HG03575 (cell line): ENCODE measurements around the gene RBM39.
"Not testable (repeated sequence)": the region's sequence is repeated elsewhere in the genome, so short reads cannot be mapped to it uniquely, and the experiment has no call there.

ENCODE experiments used
- ATAC-seq: cut with Tn5 transposase; IDR thresholded peaks from one replicate; pipeline ENCODE4 v1.9.1; 2021; ENCODE audit not compliant: unreplicated experiment, insufficient number of reproducible peaks, low FRiP score; ENCODE audit errors: extremely low read depth

The RBM39 gene

DNA sequence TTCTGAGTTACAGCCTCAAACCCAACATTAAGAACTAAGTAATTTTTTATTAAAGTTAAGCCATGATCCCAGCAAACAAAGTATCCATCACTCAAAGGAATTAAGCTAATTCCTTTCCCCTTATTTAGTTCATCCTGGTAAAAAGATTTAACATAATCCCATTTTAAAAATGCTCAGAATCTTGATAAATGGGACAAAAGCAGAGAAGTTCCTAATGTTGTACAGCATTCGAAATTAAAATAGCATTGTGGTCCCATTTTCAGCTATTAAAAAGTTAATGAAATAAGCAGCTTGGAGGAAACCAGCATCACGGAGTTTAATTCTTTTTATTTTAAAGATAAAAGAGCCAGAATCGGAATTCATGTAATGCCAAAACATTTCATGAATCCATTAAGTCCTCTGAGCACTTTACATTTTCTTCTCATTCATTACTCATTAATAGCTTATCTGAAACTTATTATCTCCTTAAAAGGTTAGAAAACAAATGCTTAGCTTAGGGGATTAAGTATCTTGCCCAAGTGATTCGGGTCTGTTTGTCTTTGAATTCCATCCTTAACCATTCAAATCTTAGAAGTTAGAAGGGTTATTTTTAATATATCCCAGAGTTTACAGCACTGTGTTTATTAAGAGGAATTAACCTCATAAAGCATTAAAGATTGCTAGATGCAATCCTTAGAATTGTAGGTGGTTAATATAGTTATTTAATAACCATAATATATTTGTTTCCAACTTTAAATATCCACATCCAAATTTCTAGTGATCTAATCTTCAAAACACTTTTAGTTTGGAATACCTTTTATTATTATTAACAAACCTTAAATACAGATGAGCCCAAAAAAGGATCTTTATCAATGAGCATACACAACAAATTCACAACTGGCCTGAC lies 11.2 kb downstream of the RBM39 start:
- ATAC-seq = no peak

DNA sequence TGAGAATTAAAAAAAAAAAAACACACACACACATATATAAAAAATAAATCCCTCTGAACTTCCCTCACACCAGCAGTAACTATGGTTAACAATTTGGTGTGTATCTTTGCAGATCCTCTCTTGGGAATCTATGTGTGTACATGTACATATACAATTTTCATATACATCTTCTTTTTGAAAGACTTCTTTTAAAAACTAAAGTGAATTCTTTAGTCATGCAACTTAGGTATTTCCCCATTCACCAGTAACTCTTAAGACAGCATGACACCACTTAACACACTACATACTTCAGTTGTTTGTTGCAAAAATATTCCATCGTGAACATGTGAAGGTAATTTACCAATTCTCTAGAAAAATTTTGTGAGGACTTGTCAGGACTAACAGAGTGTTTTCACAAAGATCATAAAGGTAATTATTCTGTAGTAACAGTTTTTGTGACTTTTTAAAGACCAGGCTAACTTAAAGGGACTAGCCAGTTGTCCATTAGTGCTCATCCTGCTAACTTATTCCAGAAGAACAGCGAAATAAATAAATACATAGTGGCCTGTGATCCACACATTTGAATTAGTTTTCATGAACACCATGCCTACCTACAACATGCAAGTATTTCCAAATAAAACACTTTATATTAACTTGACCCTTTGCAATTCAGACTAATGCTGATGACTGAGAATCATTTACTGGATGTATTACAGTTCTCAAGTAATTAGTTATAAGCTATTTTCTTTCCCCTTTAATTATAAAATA lies 12.1 kb downstream of the RBM39 start:
- ATAC-seq = no peak

DNA sequence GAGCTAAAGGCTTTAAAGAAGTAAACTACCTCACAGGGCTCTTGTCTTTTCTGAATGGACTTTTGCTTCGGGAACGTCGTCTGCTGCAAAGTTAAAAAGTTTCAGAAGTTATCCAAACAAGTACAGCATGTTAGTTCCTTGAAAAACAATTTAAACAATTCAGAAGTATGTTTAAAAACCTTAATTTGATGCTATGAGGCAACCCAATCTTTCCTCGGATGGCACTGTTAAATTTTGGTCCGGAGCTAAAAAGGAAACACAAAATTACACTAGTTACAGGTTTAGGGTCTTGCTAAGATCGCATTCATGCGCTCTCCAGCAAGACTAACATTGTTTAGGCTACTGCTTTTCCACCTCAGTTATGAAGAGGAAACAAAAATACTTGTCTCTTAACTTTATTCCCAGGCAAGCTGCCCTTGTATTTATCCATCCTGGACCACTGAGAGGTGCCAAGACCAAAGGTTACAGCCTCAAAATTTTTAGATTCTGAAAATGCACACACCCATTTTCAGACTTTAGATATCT lies 12.7 kb downstream of the RBM39 start:
- ATAC-seq = no peak

- ATAC-seq = no peak
Observed at GRCh38 chr20:35726842-35727711, 15.0 kb downstream of the RBM39 start.

DNA sequence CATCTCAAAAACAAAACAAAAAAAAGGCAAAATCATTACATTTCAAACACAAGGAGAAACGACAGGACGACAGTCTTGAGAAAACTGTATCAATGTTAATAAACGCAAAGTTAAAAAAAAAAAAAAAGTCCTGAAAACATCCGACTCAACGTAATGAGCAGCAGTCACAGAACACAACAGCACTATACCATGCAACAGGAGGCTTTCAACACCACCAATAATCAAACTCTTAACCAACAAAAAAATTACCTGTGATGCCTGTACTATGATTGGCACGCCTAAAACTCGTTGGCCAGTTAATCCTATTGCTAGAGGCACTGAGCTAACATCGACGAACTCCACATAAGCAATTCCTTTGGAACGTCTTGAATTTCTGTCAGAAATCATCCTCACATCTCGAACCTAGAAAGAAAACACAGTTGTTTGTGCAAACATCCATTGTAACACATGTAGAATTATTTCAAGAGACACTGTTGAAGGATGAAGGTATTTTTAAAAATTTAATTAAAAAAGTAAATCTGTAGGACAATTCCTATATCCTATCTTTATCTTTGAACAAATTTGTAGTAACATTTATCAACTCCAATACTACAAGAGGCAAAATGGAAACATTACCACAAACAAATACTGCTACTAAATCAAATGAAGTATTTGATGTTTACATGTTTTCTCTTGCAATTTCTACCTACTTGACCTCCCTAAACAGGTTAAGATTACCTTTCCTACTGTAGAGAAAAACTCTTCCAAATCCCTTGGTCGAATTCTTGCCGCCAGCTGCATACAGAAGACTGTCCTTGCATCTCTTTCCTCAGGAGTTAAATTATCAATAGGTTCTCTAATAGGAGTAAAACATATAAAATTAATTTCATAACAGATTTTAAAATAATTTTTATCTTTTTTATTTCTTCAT lies 17.5 kb downstream of the RBM39 start:
- no peak for ATAC-seq

DNA sequence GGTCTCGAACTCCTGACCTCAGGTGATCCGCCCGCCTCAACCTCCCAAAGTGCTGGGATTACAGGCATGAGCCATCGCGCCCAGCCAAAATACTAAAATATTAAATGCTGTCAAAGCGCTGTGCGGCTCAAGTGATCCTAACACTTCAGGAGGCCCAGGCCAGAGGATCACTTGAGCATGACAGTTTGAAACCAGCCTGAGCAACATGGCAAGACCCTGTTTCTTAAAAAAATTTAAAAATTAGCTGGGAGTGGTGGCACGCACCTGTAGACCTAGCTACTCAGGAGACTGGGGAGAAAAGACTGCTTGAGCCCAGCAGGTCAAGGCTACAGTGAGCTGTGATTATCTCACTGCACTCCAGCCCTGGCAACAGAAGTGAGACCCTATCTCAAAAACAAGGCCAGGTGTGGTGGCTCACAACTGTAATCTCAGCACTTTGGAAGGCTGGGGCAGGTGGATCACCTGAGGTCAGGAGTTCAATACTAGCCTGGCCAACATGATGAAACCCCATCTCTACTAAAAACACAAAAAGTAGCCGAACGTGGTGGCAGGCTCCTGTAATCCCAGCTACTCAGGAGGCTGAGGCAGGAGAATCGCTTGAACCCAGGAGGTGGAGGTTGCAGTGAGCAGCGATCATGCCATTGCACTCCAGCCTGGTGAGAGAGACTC lies 18.3 kb downstream of the RBM39 start:
- ATAC-seq = not testable (repeated sequence)

DNA sequence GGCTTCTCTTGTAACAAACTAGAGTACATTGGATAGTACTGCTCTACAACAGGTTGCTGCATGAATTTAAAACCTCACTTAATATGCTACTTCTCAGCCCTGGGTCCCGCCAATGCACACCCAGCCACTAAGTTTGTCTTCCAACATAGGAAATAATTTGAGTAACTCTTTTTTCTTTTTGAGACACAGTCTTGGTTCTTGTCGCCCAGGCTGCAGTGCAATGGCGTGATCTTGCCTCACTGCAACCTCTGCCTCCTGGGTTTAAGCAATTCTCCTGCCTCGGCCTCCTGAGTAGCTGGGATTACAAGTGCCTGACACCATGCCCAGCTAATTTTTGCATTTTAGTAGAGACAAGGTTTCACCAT lies 18.8 kb downstream of the RBM39 start:
- ATAC-seq = not testable (repeated sequence)

DNA sequence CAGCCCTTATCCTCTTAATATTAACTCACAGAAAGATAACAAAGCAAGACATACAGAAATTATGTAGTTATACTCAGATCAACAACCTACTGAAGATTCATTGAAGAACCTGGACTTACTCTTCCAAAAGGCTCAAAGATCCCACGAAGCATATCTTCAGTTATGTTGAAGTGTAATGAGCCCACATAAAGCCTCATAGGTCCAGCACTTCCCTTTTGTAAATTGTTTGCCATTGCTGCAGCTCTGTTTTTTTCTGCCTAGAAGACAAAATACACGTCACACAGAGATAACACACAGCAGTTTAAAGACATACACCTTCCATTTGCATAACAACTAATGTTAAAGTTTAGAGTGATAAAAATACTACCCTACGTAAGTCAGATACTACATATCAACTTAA lies 20.4 kb downstream of the RBM39 start:
- ATAC-seq = no peak

DNA sequence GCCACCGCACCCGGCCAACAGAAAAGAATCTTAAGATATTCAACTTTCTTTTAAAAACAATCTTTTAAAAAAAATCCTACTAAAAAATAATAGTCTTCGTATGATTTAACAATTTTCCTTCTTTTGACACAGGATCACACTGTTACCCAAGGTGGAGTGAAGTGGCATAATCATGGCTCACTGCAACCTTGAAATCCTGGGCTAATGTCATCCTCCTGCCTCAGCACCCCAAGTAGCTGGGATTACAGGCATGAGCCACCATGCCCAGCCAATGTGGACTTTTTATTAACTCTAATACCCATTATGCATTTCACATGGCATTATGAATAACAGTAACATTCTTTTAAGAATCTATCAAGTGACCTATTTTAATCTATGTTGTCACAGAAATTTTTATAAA lies 20.8 kb downstream of the RBM39 start:
- no peak for ATAC-seq

DNA sequence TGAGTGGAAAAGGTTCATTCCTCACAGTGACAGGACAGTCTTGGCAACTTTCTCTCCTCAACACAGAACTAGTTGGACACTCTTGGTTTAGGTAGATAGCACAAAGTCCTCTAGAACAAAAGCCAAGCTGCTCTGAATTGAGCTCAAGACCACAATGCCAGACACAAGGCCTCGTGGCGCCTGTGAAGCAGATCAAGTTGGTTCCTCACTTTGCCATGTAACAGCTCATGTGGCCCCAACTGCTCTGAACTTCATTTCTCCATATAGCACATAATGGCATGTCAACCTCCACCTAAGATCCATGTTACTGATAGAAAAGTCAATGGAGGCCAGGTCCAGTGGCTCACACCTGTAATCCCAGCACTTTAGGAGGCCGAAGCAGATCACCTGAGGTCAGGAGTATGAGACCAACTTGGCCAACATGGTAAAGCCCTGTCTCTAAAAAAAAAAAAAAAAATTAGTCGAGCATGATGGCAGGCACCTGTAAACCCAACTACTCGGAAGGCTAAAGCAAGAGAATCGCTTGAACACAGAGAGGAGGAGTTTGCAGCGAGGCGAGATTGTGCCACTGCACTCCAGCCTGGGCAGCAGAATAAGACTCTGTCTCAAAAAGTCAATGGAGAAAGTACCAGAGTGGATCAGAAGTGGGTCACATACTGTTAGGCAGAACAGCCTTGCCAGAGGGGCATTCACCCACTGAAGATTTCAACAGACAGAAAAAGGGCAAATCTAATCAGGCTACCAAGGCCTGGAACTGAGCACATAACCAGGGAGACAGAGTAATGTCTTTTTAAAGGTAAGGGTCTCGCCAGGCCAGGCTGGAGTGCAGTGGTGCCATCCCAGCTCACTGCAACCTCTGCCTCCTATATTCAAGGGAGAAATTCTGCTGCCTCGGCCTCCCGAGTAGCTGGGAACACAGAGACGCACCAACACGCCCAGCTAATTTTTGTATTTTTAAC lies 21.6 kb downstream of the RBM39 start:
- no peak for ATAC-seq

DNA sequence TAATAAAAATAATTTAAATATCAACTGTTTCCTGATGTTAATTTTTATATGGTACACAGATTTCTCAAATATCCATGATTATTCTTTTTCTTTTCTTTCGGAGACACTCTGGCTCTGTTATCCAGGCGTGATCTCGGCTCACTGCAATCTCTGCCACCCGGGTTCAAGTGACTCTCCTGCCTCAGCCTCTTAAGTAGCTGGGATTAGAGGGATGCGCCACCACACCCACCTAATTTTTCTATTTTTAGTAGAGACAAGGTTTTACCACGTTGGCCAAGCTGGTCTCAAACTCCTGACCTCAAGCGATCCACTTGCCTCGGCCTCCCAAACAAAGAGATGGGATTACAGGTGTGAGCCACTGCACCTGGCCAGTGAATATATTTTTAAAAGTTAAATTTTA lies 22.3 kb downstream of the RBM39 start:
- no peak for ATAC-seq

DNA sequence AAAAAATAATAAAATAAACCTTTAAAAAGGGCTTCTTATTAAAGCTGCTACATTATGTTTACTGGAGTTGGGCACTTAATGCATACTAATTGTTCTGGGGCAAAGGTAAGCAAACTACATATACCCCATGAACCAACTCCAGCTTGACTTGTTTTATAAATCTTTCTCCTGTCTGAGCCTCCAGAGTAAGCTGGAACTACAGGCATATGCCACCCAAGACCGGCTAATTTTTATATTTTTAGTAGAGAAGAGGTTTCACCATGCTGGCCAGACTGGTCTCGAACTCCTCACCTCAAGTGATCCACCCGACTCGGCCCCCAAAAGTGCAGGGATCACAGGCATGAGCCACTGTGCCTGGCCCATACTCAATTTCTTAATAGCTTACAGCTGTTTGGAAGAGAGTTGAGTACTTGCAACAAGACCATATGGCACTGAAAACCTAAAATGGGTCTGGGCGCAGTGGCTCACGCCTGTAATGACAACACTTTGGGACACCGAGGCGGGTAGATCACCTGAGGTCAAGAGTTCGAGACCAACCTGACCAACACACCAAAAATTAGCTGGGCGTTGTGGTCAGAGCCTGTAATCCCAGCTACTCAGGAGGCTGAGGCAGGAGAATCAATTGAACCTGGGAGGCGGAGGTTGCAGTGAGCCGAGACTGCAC lies 23.0 kb downstream of the RBM39 start:
- ATAC-seq = no peak

DNA sequence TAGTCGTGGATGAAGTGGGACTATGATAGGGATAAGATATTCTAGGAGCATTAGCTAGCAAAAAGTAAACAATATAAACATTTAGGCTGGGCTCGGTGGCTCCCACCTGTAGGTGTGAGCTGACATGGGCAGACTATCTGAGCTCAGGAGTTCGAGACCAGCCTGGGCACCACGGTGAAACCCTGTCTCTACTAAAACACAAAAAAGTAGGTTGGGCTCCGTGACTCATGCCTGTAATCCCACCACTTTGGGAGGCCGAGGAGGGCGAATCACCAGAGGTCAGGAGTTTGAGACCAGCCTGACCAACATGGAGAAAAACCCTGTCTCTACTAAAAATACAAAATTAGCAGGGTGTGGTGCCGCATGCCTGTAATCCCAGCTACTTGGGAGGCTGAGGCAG lies 23.7 kb downstream of the RBM39 start:
- ATAC-seq = not testable (repeated sequence)

DNA sequence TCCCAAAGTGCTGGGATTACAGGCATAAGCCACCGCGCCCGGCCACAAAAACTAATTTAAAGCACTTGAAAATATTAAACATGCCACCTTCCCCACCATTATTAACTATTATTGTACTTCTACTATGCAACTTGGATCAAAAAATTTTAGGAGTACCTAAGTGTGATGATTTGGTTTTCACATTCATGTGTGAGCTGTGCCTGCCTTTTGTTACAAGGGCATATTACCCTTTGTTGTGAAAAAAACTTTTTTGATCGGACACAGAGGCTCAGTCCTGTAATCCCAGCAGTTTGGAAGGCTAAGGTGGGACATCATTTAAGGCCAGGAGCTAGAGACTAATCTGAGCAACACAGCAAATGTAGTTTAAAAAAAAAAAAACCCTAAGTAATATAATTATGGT lies 25.7 kb downstream of the RBM39 start:
- ATAC-seq = no peak

GRCh38 chr20:35715652-35716051 lies 26.4 kb downstream of the RBM39 start:
- no peak for ATAC-seq

DNA sequence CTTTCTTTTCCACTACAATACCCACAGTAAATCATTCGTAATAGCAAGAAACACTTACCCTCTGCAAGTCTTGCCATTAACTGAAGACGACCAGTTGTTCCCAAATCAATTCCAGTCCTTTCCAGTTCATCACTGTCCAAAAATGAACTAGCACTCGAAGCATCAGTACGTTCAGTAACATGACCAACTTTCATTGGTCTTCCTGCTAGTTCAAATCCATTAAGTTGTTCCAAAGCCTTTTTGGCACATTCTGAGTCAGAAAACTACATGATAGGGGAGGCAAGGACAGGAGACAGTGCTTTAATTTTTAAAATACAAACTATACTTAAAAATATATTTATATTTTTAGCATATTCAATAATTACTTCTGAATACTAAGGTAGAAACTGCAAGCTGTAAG lies 27.9 kb downstream of the RBM39 start:
- no peak for ATAC-seq
